Progenitor cell of endocrine pancreas (in vitro differentiated cells): ENCODE data around the gene HINT2. TPM values are rescaled to one million over a fixed set of nuclear protein-coding genes. Genes with fewer than 3 reads are reported as not detected.

Experiments used
- DNase-seq: peaks from one replicate; pipeline ENCODE4 v3.0.0; 2021; ENCODE audit warnings: low spot score; ENCODE audit not compliant: unreplicated experiment
- H3K27ac Mint-ChIP-seq: 2 replicates; pipeline ENCODE4 v1.8.0; 2021; ENCODE audit warnings: mild to moderate bottlenecking, moderate library complexity, mixed read lengths
- H3K27me3 Mint-ChIP-seq: 2 replicates; pipeline ENCODE4 v1.8.0; 2021; ENCODE audit warnings: mixed read lengths
- H3K36me3 Mint-ChIP-seq: 2 replicates; pipeline ENCODE4 v1.8.0; 2022; ENCODE audit warnings: mixed read lengths; ENCODE audit not compliant: insufficient read depth
- H3K4me1 Mint-ChIP-seq: 2 replicates; pipeline ENCODE4 v1.8.0; 2021; ENCODE audit warnings: low read depth, mixed read lengths
- H3K4me3 Mint-ChIP-seq: 2 replicates; pipeline ENCODE4 v1.8.0; 2021; ENCODE audit warnings: low read depth, mild to moderate bottlenecking, moderate library complexity, mixed read lengths
- H3K9me3 Mint-ChIP-seq: 2 replicates; pipeline ENCODE4 v1.8.0; 2021; ENCODE audit warnings: low read depth, mixed read lengths
- CTCF ChIP-seq: fragments of 200-600 bp; sonication (generic); IDR thresholded peaks from one replicate; pipeline ENCODE4 v1.5.0; 2021; ENCODE audit warnings: antibody characterized with exemption, mild to moderate bottlenecking; ENCODE audit not compliant: unreplicated experiment
- total RNA-seq: library from RNA; stranded (reverse); gene quantifications from 2 replicates; pipeline ENCODE4 v1.2.1, GENCODE V29; 2021

HINT2 gene
- total RNA-seq, 1 donor from 2014 or later: 37.7 TPM

DNA sequence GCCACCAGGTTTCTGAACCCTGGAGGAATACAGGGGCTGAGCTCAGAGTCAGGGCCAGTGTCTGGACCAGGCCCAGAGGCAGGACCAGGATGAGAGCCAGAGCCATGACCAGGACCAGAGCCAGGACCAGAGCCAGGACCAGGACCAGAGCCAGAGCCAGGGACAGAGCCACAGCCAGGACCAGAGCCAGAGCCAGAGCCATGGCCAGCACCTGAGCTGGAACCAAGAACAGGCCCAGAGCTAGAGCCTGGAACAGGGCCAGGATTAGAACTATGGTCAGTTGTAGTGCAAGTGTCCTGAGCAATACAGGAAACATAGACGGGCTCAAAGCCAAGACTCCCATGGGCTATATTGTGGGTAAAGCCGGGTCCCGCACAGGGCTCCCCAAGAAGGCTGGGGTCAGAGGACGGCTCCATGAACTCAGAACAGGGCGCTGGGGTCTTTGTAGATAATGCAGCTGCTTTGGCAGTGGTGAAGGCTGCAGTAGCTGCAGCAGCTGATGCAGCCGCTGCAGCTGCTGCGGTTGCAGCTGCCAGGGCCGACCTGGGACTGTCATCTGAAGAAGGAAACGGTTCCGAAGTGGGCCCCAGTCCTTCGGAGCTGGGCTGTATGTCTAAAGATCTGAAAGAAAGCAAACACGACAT is 3.3 kb downstream of the HINT2 start:
- no peak for TF ChIP-seq CTCF
- H3K27ac Mint-ChIP-seq: peak overlapping the region; percentile 59
- H3K9me3 Mint-ChIP-seq: peaks cover 3% of the 10 kb centered on the region
- peaks cover 1% of the 10 kb centered on the region for H3K36me3 Mint-ChIP-seq
- H3K27me3 Mint-ChIP-seq: no peaks in the 10 kb centered on the region
- H3K4me1 Mint-ChIP-seq: peaks cover 21% of the 10 kb centered on the region
- H3K4me3 Mint-ChIP-seq: peak overlapping the region; percentile 77
- no peak for DNase-seq

DNA sequence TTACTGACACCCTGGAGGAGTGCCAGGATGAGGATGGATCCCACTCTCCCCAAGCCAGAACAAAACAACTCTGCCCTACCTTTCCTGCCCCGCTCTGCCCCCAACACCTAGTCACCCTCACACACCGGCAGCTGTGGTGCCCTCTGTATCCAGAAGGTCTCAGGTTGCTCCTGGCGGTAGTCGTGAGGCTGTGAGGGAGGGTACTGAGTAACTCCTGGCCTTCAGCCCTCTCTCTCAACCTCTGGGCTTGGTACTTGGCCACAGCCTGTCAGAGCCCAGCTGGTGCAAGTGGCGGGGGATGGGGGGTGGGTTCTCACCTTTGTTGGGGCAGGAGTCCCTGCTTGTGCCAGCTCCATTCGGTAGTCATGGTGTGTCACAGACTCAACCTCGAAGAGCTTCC is 4.7 kb downstream of the HINT2 start:
- Mint-ChIP-seq H3K4me3 (no peak overlapping the region), H3K4me1 (peaks cover 18% of the 10 kb centered on the region), H3K27me3 (no peaks in the 10 kb centered on the region), H3K9me3 (no peaks in the 10 kb centered on the region), H3K36me3 (peaks cover 3% of the 10 kb centered on the region), H3K27ac (no peak overlapping the region)
- no peak for TF ChIP-seq CTCF
- DNase-seq: no peak

DNA sequence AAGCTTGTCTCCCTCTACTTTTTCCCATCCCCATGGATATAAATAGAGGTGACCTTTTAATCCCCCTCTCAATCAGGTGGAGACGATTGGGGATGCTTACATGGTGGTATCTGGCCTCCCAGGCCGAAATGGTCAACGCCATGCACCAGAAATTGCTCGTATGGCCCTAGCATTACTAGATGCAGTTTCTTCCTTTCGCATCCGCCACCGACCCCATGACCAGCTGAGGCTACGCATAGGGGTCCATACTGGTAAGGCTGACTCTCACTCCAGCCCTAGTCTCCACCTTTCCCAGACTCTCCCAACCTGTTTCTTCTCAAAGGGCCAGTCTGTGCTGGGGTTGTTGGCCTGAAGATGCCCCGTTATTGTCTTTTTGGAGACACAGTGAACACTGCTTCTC is 6.4 kb downstream of the HINT2 start:
- H3K27me3 Mint-ChIP-seq: no peaks in the 10 kb centered on the region
- no peak overlapping the region for H3K4me3 Mint-ChIP-seq
- H3K27ac Mint-ChIP-seq: no peak overlapping the region
- peaks cover 6% of the 10 kb centered on the region for H3K36me3 Mint-ChIP-seq
- H3K4me1 Mint-ChIP-seq: peaks cover 10% of the 10 kb centered on the region
- H3K9me3 Mint-ChIP-seq: no peaks in the 10 kb centered on the region
- DNase-seq: no peak
- no peak for TF ChIP-seq CTCF

DNA sequence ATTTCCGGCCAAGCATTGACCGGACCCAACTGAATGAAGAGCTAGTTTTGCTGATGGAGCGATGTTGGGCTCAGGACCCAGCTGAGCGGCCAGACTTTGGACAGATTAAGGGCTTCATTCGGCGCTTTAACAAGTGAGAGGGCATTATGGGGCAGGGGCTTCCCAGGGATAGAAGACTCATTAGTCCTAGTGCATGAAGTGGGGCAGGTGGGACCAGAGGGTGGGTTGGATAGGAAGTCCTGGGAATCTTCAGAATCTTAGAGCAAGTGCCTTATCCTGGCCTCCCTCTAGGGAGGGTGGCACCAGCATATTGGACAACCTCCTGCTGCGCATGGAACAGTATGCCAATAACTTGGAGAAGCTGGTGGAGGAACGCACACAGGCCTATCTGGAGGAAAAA is 8.7 kb downstream of the HINT2 start:
- peaks cover 3% of the 10 kb centered on the region for H3K4me1 Mint-ChIP-seq

More for the DNA sequence above, 8.7 kb downstream of the HINT2 start:
- Mint-ChIP-seq H3K27me3 (no peaks in the 10 kb centered on the region), H3K27ac (no peak overlapping the region), H3K4me3 (no peak overlapping the region), H3K9me3 (no peaks in the 10 kb centered on the region), H3K36me3 (peaks cover 13% of the 10 kb centered on the region)
- TF ChIP-seq CTCF: no peak
- no peak for DNase-seq
